Thymus (tissue), 11 donors: ENCODE data around the gene MCC. TPM values are rescaled to one million over a fixed set of nuclear protein-coding genes. Genes with fewer than 3 reads are reported as not detected.

Experiments
- DNase-seq, 9 donors: peaks; one replicate each; pipeline ENCODE4 v3.0.0-alpha.2; 2013; ENCODE audit warnings: low spot score in 9 of 9, low read depth in 6 of 9, missing footprints in 1 of 9
- H3K27ac ChIP-seq, 2 donors: one replicate each; pipeline ENCODE4 v1.5.1; 2013; ENCODE audit warnings: control low read depth in 1 of 2, low read depth in 1 of 2, low read length in 1 of 2, mild to moderate bottlenecking in 1 of 2, moderate library complexity in 1 of 2
- H3K27me3 ChIP-seq, 2 donors: one replicate each; pipeline ENCODE4 v1.5.1; 2013; ENCODE audit warnings: low read length in 1 of 2; ENCODE audit not compliant: control insufficient read depth in 2 of 2, insufficient read depth in 1 of 2
- H3K36me3 ChIP-seq, 2 donors: one replicate each; pipeline ENCODE4 v1.5.1; 2013; ENCODE audit warnings: low read length in 1 of 2, mild to moderate bottlenecking in 1 of 2, moderate library complexity in 1 of 2; ENCODE audit not compliant: control insufficient read depth in 2 of 2, insufficient read depth in 2 of 2
- H3K4me1 ChIP-seq, 2 donors: one replicate each; pipeline ENCODE4 v1.5.1; 2013; ENCODE audit warnings: low read length in 2 of 2; ENCODE audit not compliant: control insufficient read depth in 2 of 2, insufficient read depth in 2 of 2
- H3K4me3 ChIP-seq, 2 donors: one replicate each; pipeline ENCODE4 v1.5.1; 2013; ENCODE audit warnings: low read length in 2 of 2, control low read depth in 1 of 2, mild to moderate bottlenecking in 1 of 2
- H3K9me3 ChIP-seq, 2 donors: one replicate each; pipeline ENCODE4 v1.5.1; 2013; ENCODE audit warnings: low read length in 1 of 2, mild to moderate bottlenecking in 1 of 2; ENCODE audit not compliant: control insufficient read depth in 2 of 2, insufficient read depth in 1 of 2
- WGBS: extraction: QIAGEN DNeasy Blood & Tissue Kit; methylation state at CpG from one replicate; pipeline ENCODE4 v1.1.7; 2013; 5-methylcytosine and 5-hydroxymethylcytosine counted together
- polyA plus RNA-seq: library from polyadenylated mRNA; stranded (reverse); fragments of 200-250 nt; gene quantifications from one replicate; pipeline ENCODE4 v1.2.3, GENCODE V29; 2013
- total RNA-seq: library from RNA; stranded (reverse); fragments of 120-200 nt; gene quantifications from one replicate; pipeline ENCODE4 v1.2.4, GENCODE V29; 2013
- donor health status: healthy.

MCC gene
- total and polyA plus RNA-seq, 2 donors = 5.1 to 7.0 TPM

GRCh38 chr5:113240032-113240431 lies 248.2 kb downstream of the MCC start:
- Histone ChIP-seq H3K9me3 (no peaks in the 10 kb centered on the region), H3K27ac (no peak overlapping the region), H3K36me3 (no peaks in the 10 kb centered on the region), H3K4me3 (no peak overlapping the region), H3K4me1 (no peaks in the 10 kb centered on the region), H3K27me3 (peaks cover 0 to 2% of the 10 kb centered on the region in 2 donors)
- 97% methylated on average over 4 of the region's 4 CpGs for WGBS
- no peak for DNase-seq

GRCh38 chr5:113237893-113238292 lies 250.4 kb downstream of the MCC start:
- H3K36me3 ChIP-seq = no peaks in the 10 kb centered on the region
- H3K27ac ChIP-seq = no peak overlapping the region
- H3K27me3 ChIP-seq = peaks cover 0 to 2% of the 10 kb centered on the region in 2 donors
- no peaks in the 10 kb centered on the region for H3K9me3 ChIP-seq
- no peak for DNase-seq
- no peaks in the 10 kb centered on the region for H3K4me1 ChIP-seq
- H3K4me3 ChIP-seq = no peak overlapping the region

- Histone ChIP-seq H3K27me3 (peaks cover 0 to 2% of the 10 kb centered on the region in 2 donors), H3K9me3 (no peaks in the 10 kb centered on the region), H3K4me3 (no peak overlapping the region), H3K4me1 (no peaks in the 10 kb centered on the region), H3K36me3 (no peaks in the 10 kb centered on the region), H3K27ac (no peak overlapping the region)
- WGBS = 96% methylated on average over 10 of the region's 10 CpGs
- no peak for DNase-seq
Observed at GRCh38 chr5:113236536-113237288, 251.5 kb downstream of the MCC start.

GRCh38 chr5:113235884-113236283 lies 252.4 kb downstream of the MCC start:
- Histone ChIP-seq H3K4me1 (no peaks in the 10 kb centered on the region), H3K27me3 (peaks cover 0 to 2% of the 10 kb centered on the region in 2 donors), H3K27ac (no peak overlapping the region), H3K9me3 (no peaks in the 10 kb centered on the region), H3K4me3 (no peak overlapping the region), H3K36me3 (no peaks in the 10 kb centered on the region)
- DNase-seq = no peak
- 94% methylated on average over 4 of the region's 4 CpGs for WGBS

- Histone ChIP-seq H3K4me3 (no peak overlapping the region), H3K27ac (no peak overlapping the region), H3K9me3 (no peaks in the 10 kb centered on the region), H3K27me3 (peaks cover 0 to 2% of the 10 kb centered on the region in 2 donors), H3K4me1 (no peaks in the 10 kb centered on the region), H3K36me3 (no peaks in the 10 kb centered on the region)
- WGBS = 92% methylated on average over 1 of the region's 1 CpG
- DNase-seq = no peak
Observed at GRCh38 chr5:113234546-113234945, 253.7 kb downstream of the MCC start.

- WGBS = 97% methylated on average over 1 of the region's 1 CpG
- H3K4me3 ChIP-seq = no peak overlapping the region
- H3K9me3 ChIP-seq = no peaks in the 10 kb centered on the region
- H3K4me1 ChIP-seq = no peaks in the 10 kb centered on the region
- peaks cover 0 to 2% of the 10 kb centered on the region in 2 donors for H3K27me3 ChIP-seq
- DNase-seq = no peak
- no peaks in the 10 kb centered on the region for H3K36me3 ChIP-seq
- no peak overlapping the region for H3K27ac ChIP-seq
Observed at GRCh38 chr5:113233606-113234005, 254.6 kb downstream of the MCC start.

- Histone ChIP-seq H3K9me3 (no peaks in the 10 kb centered on the region), H3K36me3 (no peaks in the 10 kb centered on the region), H3K4me1 (no peaks in the 10 kb centered on the region), H3K4me3 (no peak overlapping the region), H3K27ac (no peak overlapping the region), H3K27me3 (peaks cover 0 to 2% of the 10 kb centered on the region in 2 donors)
- 91% methylated on average over 2 of the region's 2 CpGs for WGBS
- no peak for DNase-seq
Observed at GRCh38 chr5:113232667-113233066, 255.6 kb downstream of the MCC start.

GRCh38 chr5:113232221-113232620 lies 256.0 kb downstream of the MCC start:
- DNase-seq = no peak
- Histone ChIP-seq H3K27me3 (peaks cover 0 to 2% of the 10 kb centered on the region in 2 donors), H3K4me1 (no peaks in the 10 kb centered on the region), H3K36me3 (no peaks in the 10 kb centered on the region), H3K4me3 (no peak overlapping the region), H3K27ac (no peak overlapping the region), H3K9me3 (no peaks in the 10 kb centered on the region)
- WGBS = 64% methylated on average over 2 of the region's 2 CpGs

- Histone ChIP-seq H3K27ac (no peak overlapping the region), H3K4me3 (no peak overlapping the region), H3K4me1 (no peaks in the 10 kb centered on the region), H3K36me3 (no peaks in the 10 kb centered on the region), H3K27me3 (peaks cover 0 to 1% of the 10 kb centered on the region in 2 donors), H3K9me3 (no peaks in the 10 kb centered on the region)
- WGBS = 94% methylated on average over 1 of the region's 1 CpG
- no peak for DNase-seq
Observed at GRCh38 chr5:113231653-113232000, 256.6 kb downstream of the MCC start.
